GM21529 (cell line): ENCODE results near the gene ALG1.
A peak's percentile ranks its signal among the peaks of the same experiment; 100 is the strongest.
"Not testable (repeated sequence)": the region's sequence is repeated elsewhere in the genome, so short reads cannot be mapped to it uniquely, and the experiment has no call there.

Experiments used
- ATAC-seq: cut with Tn5 transposase; IDR thresholded peaks from one replicate; pipeline ENCODE4 v1.9.1; 2021; ENCODE audit not compliant: unreplicated experiment

The ALG1 gene

GRCh38 chr16:5097061-5097469, 25.4 kb downstream of the ALG1 start:
- ATAC-seq: not testable (repeated sequence)

- peak; percentile 96 for ATAC-seq
Measured at GRCh38 chr16:5097470-5098220, 26.0 kb downstream of the ALG1 start, which contains the start of gene EEF2KMT. Gene EEF2KMT, minus strand, starts transcription at chr16:5097795. Its CDS starts 56 bp downstream, at chr16:5097739.

- peak; percentile 84 for ATAC-seq
Measured at GRCh38 chr16:5098221-5099159, 26.8 kb downstream of the ALG1 start.

GRCh38 chr16:5099174-5099573, 27.5 kb downstream of the ALG1 start:
- not testable (repeated sequence) for ATAC-seq

- ATAC-seq: not testable (repeated sequence)
Measured at GRCh38 chr16:5103296-5104032, 31.8 kb downstream of the ALG1 start.

- ATAC-seq: not testable (repeated sequence)
Measured at GRCh38 chr16:5105039-5105438, 33.4 kb downstream of the ALG1 start.

GRCh38 chr16:5108505-5109158, 37.0 kb downstream of the ALG1 start:
- ATAC-seq: no peak

- not testable (repeated sequence) for ATAC-seq
Measured at GRCh38 chr16:5110933-5111332, 39.3 kb downstream of the ALG1 start.

GRCh38 chr16:5116780-5117295, 45.2 kb downstream of the ALG1 start:
- not testable (repeated sequence) for ATAC-seq

- not testable (repeated sequence) for ATAC-seq
Measured at GRCh38 chr16:5117300-5118087, 45.9 kb downstream of the ALG1 start.

- not testable (repeated sequence) for ATAC-seq
Measured at GRCh38 chr16:5131467-5132004, 59.9 kb downstream of the ALG1 start.

- not testable (repeated sequence) for ATAC-seq
Measured at GRCh38 chr16:5132915-5133600, 61.4 kb downstream of the ALG1 start.

- ATAC-seq: not testable (repeated sequence)
Measured at GRCh38 chr16:5134739-5135452, 63.3 kb downstream of the ALG1 start.
